ENCODE data around the gene TMCO6.
A peak's percentile ranks its signal among the peaks of the same experiment; 100 is the strongest.

TMCO6 gene

DNA sequence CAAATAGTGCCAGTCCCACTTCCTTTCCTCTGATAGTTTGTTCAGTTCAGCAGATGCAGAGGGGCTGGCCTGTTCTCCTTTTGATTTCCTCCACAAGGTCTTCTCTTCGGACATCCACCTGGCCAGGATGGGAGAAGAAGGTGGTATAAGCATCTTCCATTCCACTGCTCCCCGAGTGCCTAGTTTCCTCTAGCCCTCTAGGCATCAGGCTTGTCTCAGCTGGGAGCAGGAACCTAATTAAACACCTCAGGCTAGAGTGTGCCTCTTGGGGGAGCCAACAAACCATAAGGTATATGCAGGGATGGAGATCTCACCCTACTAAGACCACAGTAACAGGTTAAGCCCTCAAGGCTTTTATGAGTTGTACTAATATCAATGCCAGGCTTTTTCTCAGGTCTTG, 35.0 kb downstream of the TMCO6 start:
- DNase-seq, result no peak

DNA sequence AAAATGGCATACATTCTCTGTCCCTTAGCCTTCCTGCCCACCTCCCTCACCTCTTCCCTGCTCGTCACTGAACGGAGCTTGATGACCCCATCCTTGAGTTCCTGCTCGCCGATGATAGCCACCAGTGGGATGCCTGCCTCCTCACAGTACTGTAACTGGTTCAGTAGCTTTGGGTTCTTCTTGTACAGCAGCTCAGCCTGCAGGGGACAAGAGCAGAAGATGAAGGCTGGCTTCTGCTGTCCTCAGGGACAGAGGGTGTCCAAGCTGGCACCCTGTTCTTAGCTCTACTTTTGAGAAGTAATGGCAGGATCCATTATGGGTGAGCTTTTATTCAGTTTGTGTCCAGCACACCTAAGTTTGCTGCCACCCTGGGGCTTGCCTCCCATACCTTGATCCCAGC, 35.4 kb downstream of the TMCO6 start:
- no peak for DNase-seq

DNA sequence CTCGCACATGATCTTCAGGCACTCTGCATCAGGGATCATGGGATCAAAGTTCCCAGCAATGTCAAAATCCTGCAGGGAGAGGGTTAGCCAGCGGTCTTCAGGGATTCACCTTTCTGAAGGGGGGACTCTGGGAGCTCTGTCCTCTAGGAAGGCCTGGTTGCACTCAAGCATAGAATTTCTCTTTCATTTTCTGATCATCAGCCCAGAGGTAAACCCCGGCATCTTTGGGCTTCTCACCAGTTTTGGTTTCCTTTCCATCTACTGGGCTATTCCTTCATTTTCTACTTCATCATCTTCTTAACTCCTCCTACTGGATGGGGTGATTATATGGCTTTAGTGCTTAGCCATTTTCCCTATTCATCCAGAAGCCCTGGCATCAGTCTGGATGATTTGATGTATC, 38.7 kb downstream of the TMCO6 start:
- DNase-seq, result no peak

DNA sequence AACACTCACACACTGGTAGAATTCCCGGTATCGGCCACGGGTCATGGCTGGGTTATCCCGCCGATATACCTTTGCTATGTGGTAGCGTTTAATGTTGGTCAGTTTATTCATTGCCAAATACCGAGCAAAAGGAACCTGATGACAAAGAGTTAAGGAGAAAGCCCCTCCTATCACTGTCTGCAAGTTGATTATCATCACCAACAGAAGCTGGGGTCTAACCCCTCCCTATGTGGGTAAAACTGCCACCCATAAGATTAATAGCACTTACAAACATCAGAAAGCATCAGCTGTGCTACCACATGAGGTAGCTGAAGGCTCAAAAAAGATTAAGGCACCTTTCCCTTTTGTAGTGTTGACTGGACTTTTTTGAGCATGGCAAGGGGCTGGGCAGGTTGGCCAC, 39.7 kb downstream of the TMCO6 start:
- DNase-seq, result no peak

DNA sequence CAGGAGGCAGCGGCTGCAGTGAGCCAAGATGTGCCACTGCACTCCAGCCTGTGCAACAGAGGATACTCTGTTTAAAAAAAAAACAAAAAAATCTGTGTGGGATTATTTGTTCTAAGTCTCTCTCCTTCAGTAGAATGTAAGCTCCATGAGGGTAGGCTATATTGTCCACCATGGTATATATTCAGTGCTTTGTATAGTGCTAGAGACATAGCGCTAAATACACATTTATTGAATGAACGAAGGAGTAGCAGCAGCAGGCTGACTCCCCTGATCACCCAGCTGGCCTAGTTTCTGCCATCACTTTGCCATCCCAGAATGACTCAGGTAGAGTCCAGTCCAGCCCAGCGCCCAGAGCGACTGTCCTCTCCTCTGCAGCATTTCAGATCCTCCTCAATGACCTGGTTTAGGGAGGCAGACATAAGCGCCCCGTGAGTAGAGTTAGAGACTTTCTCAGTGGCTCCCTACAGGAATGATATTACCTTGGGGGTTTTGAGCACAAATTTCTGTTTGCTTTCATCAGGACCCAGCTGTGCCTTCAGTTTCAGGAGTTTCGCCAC, 51.2 kb downstream of the TMCO6 start:
- no peak for DNase-seq

DNA sequence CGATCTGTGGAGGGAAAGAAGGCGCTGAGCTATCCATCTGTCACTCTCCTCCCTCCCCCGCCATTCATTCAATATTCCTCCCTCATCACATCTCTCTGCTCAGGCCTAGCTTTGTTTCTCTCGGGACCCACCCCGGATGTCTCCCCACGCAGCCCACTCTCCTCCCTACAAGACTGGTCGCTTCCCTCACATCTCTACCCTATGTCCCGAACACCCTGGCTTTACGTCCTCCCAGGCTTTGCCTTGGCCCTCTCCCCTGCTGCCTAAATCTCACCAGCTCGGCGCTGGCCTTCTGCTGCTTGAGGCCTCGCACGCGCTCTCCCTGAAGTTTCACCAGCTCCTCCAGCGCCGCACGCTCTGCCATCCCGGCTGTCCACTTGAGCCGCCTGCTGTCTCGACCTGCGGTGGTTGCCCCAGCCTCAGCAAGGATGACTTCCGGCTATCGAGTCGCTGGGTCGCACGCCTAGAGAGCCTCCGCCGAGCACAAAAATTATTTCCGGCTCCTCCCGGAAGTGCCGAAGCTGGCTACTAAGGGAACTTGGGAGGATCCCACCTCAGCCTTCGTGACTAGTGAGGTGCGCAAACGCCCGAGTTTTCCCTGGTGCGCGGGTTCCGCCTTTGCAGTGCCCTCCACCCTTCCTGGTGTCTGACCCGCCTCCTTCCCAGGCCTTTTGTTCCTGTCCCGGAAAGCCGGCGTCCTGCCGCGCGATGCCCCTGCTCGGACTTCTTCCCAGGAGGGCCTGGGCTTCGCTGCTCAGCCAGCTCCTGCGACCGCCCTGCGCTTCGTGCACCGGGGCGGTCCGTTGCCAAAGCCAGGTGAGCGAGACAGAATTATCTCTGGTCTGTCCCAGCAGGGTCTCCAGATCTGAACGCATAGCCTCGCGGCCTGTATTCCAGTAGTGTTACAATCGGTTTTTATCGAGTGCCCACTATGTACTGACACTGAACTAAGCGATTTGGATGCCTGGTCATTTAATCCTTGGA, 52.0 kb downstream of the TMCO6 start, which contains the start of the genes HARS1 and HARS2:
Gene HARS1, minus strand, starts transcription at position 430 of the 984 bp plus-strand sequence. Its CDS starts 66 bp downstream, at position 364.
Gene HARS2, plus strand, starts transcription at position 515 of the 984 bp plus-strand sequence. Its CDS starts 194 bp downstream, at position 709.
- peak; percentile 80 for DNase-seq

DNA sequence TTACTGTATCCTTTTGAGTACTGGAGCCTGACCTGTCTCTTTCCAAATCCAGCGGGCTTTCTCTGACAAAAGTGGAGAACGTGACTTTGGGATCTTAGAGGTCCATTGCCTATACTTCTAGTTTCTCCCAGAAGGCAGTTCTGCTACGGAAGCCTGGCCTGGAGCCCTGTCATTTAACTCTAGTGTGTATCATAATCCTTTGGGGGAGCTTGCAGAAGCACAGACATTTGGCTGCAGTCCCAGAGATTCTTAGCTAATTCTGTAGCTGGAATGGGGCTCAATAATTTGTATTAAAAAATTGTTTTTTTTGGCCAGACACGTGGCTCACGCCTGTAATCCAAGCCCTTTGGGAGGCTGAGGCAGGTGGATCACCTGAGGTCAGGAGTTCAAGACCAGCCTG, 55.0 kb downstream of the TMCO6 start:
- no peak for DNase-seq

Measured in NCI-H748 treated with DMSO at 0.1 percent for 48 hours (cell line).